ENCODE measurements around the gene MAD1L1.
"Not testable (repeated sequence)": the region's sequence is repeated elsewhere in the genome, so short reads cannot be mapped to it uniquely, and the experiment has no call there.

DNA sequence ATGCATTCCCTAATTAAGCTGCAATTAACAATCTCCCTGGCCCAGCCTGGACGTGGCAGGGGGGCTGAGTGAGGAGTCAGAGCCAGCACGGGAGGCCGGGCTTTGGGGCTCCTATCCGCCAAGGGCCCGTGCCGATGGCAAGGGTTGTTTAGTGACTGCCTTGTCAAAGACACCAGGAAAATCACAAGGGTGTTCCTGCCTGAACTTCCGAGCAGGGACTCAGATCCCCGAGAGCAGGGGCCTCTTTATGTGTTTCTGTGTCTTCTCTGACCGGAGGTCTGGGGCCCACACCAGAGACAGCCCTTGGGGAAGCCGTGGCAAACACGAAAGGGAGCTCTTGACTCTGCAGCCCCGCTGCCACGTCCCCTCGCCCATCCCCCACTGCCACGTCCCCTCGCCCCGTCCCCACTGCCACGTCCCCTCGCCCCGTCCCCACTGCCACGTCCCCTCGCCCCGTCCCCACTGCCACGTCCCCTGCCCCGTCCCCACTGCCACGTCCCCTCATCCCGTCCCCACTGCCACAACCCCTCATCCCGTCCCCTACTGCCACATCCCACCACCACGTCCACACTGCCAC, 303.3 kb downstream of the MAD1L1 start:
- not testable (repeated sequence) for TF ChIP-seq EP300, CTCF, POLR2AphosphoS5, POLR2A (IDR thresholded peaks at IDR 0.05)
